Stimulated activated naive CD4-positive, alpha-beta T cell treated with Interleukin-2 at 50 U/mL for 16 hours (primary cell): ENCODE results near the gene SPAG8.

Experiments used
- DNase-seq: peaks from one replicate; lab custom pipeline; 2025; lab: John Stamatoyannopoulos, UW

SPAG8 gene

GRCh38 chr9:35808433-35808832 is 3.6 kb downstream of the SPAG8 start:
- DNase-seq, result no peak

GRCh38 chr9:35806101-35806500 is 6.0 kb downstream of the SPAG8 start:
- no peak for DNase-seq

- DNase-seq, result no peak
Measured at GRCh38 chr9:35801328-35802128, 10.5 kb downstream of the SPAG8 start.

- no peak for DNase-seq
Measured at GRCh38 chr9:35800530-35800929, 11.5 kb downstream of the SPAG8 start.

- DNase-seq, result peak; percentile 48
Measured at GRCh38 chr9:35798658-35799374, 13.2 kb downstream of the SPAG8 start.

GRCh38 chr9:35797311-35798109 is 14.6 kb downstream of the SPAG8 start:
- DNase-seq, result no peak

GRCh38 chr9:35795695-35796094 is 16.4 kb downstream of the SPAG8 start:
- no peak for DNase-seq

- DNase-seq, result no peak
Measured at GRCh38 chr9:35793461-35793860, 18.6 kb downstream of the SPAG8 start.

GRCh38 chr9:35792826-35793225 is 19.2 kb downstream of the SPAG8 start:
- no peak for DNase-seq

- DNase-seq, result no peak
Measured at GRCh38 chr9:35792024-35792813, 19.8 kb downstream of the SPAG8 start.

- DNase-seq, result no peak
Measured at GRCh38 chr9:35791297-35791921, 20.7 kb downstream of the SPAG8 start, which contains the start of gene NPR2. NPR2 (plus strand) TSS chr9:35791591; CDS start chr9:35792409, 818 bp downstream.

GRCh38 chr9:35790385-35791296 is 21.4 kb downstream of the SPAG8 start:
- DNase-seq, result peak; percentile 23

- DNase-seq, result no peak
Measured at GRCh38 chr9:35790025-35790384, 22.1 kb downstream of the SPAG8 start.

- no peak for DNase-seq
Measured at GRCh38 chr9:35789541-35789940, 22.5 kb downstream of the SPAG8 start.

GRCh38 chr9:35783418-35783817 is 28.6 kb downstream of the SPAG8 start:
- no peak for DNase-seq

- no peak for DNase-seq
Measured at GRCh38 chr9:35781066-35781465, 31.0 kb downstream of the SPAG8 start.

- DNase-seq, result no peak
Measured at GRCh38 chr9:35778496-35778895, 33.6 kb downstream of the SPAG8 start.

GRCh38 chr9:35776018-35776417 is 36.0 kb downstream of the SPAG8 start:
- DNase-seq, result no peak

GRCh38 chr9:35774907-35775635 is 37.0 kb downstream of the SPAG8 start:
- DNase-seq, result no peak

- no peak for DNase-seq
Measured at GRCh38 chr9:35771943-35772342, 40.1 kb downstream of the SPAG8 start.
